CD4-positive, alpha-beta T cell treated with Interferon gamma for 1 hour (primary cell): Measurements from ENCODE around the gene COL4A2.

Experiments
- DNase-seq: peaks from one replicate; pipeline ENCODE4 v3.0.0-alpha.2; 2020

COL4A2 gene

GRCh38 chr13:110323172-110323891 is 16.2 kb downstream of the COL4A2 start:
- no peak for DNase-seq

- no peak for DNase-seq
Measured at GRCh38 chr13:110324026-110324749, 17.1 kb downstream of the COL4A2 start.

- no peak for DNase-seq
Measured at GRCh38 chr13:110326263-110326904, 19.3 kb downstream of the COL4A2 start.

GRCh38 chr13:110327051-110327721 is 20.1 kb downstream of the COL4A2 start:
- DNase-seq, result no peak

GRCh38 chr13:110328573-110328972 is 21.5 kb downstream of the COL4A2 start:
- DNase-seq, result no peak

- DNase-seq, result no peak
Measured at GRCh38 chr13:110329258-110329657, 22.2 kb downstream of the COL4A2 start.

GRCh38 chr13:110329798-110330461 is 22.8 kb downstream of the COL4A2 start:
- DNase-seq, result no peak

GRCh38 chr13:110330491-110331011 is 23.5 kb downstream of the COL4A2 start:
- no peak for DNase-seq

- no peak for DNase-seq
Measured at GRCh38 chr13:110331362-110331761, 24.3 kb downstream of the COL4A2 start.

- DNase-seq, result no peak
Measured at GRCh38 chr13:110332750-110333149, 25.7 kb downstream of the COL4A2 start.

GRCh38 chr13:110333837-110334236 is 26.8 kb downstream of the COL4A2 start:
- DNase-seq, result no peak

- no peak for DNase-seq
Measured at GRCh38 chr13:110334256-110334655, 27.2 kb downstream of the COL4A2 start.

- no peak for DNase-seq
Measured at GRCh38 chr13:110334841-110335490, 27.9 kb downstream of the COL4A2 start.

GRCh38 chr13:110336108-110336507 is 29.0 kb downstream of the COL4A2 start:
- DNase-seq, result no peak

GRCh38 chr13:110336681-110337080 is 29.6 kb downstream of the COL4A2 start:
- DNase-seq, result no peak

- DNase-seq, result no peak
Measured at GRCh38 chr13:110337247-110337646, 30.2 kb downstream of the COL4A2 start.

- DNase-seq, result no peak
Measured at GRCh38 chr13:110338441-110339101, 31.5 kb downstream of the COL4A2 start.

GRCh38 chr13:110339263-110339662 is 32.2 kb downstream of the COL4A2 start:
- no peak for DNase-seq

GRCh38 chr13:110339975-110340550 is 33.0 kb downstream of the COL4A2 start:
- DNase-seq, result no peak

- DNase-seq, result peak; percentile 51
Measured at GRCh38 chr13:110340812-110341444, 33.8 kb downstream of the COL4A2 start.
